ENCODE data around the gene RNF213. TPM values are rescaled to one million over a fixed set of nuclear protein-coding genes. Genes with fewer than 3 reads are reported as not detected.

The RNF213 gene
- total and polyA plus RNA-seq, 10 of the 15 experiments (the other 5 are each of a cell fraction or from before 2014, with no cell fraction given): 18.6 to 145 (median 65.8) TPM

GRCh38 chr17:80395402-80396151 is 134.9 kb downstream of the RNF213 start:
- in situ Hi-C loops (cut with MboI): no loop called here
- no peak overlapping the region for H3K9ac ChIP-seq (ENCODE audit: control insufficient read depth, insufficient read depth, low read length)
- SMC1A ChIA-PET (ENCODE audit: uncharacterized antibody, unreplicated experiment): interaction anchor here (0.6 kb wide), 1 partner anchor 89 kb away, joined by 4 read pairs; no protein-coding TSS in a partner anchor
- no peak for TF ChIP-seq ZNF592 (IDR thresholded peaks at IDR 0.05)
- no peak for TF ChIP-seq YY1 (IDR thresholded peaks at IDR 0.05; ENCODE audit: low read depth, low read length)
- no peak for TF ChIP-seq ZNF622 (IDR thresholded peaks at IDR 0.05)
- TF ChIP-seq ZNF217 (IDR thresholded peaks at IDR 0.05): no peak
- TF ChIP-seq TBL1XR1 (IDR thresholded peaks at IDR 0.05; ENCODE audit: low read depth, low read length): no peak
- TF ChIP-seq USF2 (IDR thresholded peaks at IDR 0.05; ENCODE audit: borderline replicate concordance, low read depth, low read length): no peak
- TF ChIP-seq REST (IDR thresholded peaks at IDR 0.05; ENCODE audit: low read depth, low read length): no peak
- TF ChIP-seq CEBPB (IDR thresholded peaks at IDR 0.05; ENCODE audit: borderline replicate concordance in 1 of 2, low read depth in 2 of 2, low read length in 2 of 2): no peak
- no peak for TF ChIP-seq SREBF1 (IDR thresholded peaks at IDR 0.05; ENCODE audit: low read length)
- TF ChIP-seq, protein P1, sequence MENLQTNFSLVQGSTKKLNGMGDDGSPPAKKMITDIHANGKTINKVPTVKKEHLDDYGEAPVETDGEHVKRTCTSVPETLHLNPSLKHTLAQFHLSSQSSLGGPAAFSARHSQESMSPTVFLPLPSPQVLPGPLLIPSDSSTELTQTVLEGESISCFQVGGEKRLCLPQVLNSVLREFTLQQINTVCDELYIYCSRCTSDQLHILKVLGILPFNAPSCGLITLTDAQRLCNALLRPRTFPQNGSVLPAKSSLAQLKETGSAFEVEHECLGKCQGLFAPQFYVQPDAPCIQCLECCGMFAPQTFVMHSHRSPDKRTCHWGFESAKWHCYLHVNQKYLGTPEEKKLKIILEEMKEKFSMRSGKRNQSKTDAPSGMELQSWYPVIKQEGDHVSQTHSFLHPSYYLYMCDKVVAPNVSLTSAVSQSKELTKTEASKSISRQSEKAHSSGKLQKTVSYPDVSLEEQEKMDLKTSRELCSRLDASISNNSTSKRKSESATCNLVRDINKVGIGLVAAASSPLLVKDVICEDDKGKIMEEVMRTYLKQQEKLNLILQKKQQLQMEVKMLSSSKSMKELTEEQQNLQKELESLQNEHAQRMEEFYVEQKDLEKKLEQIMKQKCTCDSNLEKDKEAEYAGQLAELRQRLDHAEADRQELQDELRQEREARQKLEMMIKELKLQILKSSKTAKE (IDR thresholded peaks at IDR 0.05; ENCODE audit: low read depth, poor library complexity, severe bottlenecking): no peak
- no peak for TF ChIP-seq SP1 (IDR thresholded peaks at IDR 0.05; ENCODE audit: low read depth, low read length)
- no peak for TF ChIP-seq DPF2 (IDR thresholded peaks at IDR 0.05)
- TF ChIP-seq BMI1 (IDR thresholded peaks at IDR 0.05; ENCODE audit: borderline replicate concordance): no peak

More at GRCh38 chr17:80395402-80396151, 134.9 kb downstream of the RNF213 start:
- Histone ChIP-seq H2AFZ (ENCODE audit: control insufficient read depth, low read depth, low read length) (no peak overlapping the region), H3K4me2 (ENCODE audit: control insufficient read depth, insufficient read depth) (no peak overlapping the region), H3K79me2 (ENCODE audit: control insufficient read depth, insufficient read depth, low read length) (no peaks in the 10 kb centered on the region), H3K4me1 (ENCODE audit: control insufficient read depth, insufficient read depth, low read length) (no peaks in the 10 kb centered on the region), H3K27ac (ENCODE audit: control insufficient read depth, insufficient read depth) (no peak overlapping the region), H3K36me3 (ENCODE audit: control insufficient read depth in 2 of 2, insufficient read depth in 2 of 2, low read length in 1 of 2) (peaks cover 10 to 41% of the 10 kb centered on the region in 2 experiments; a peak in 3 of 4 replicates), H3K9me3 (replicated peaks; ENCODE audit: control insufficient read depth, insufficient read depth, low read length) (no peaks in the 10 kb centered on the region), H4K20me1 (ENCODE audit: control insufficient read depth, insufficient read depth) (0 out of 2 replicates have a peak, but pooled peaks cover 3% of the 10 kb centered on the region), H3K27me3 (replicated peaks in 1 of 2; ENCODE audit: control insufficient read depth in 2 of 2, insufficient read depth in 2 of 2, low read length in 1 of 2) (no peaks in the 10 kb centered on the region), H3K4me3 (no peak overlapping the region)
- WGBS (ENCODE audit: insufficient coverage, insufficient replicate concordance, low lambda C conversion rate, missing lambda C conversion rate): 89% methylated on average over 11 of the region's 15 CpGs
- no TSS peak for BruUV-seq (replicated peaks)
- ATAC-seq (no peak), DNase-seq (ENCODE audit: low read depth, low spot score) (no peak), FAIRE-seq (no peak)
- ChIA-PET RAD21 (ENCODE audit: unreplicated experiment) (interaction anchor here (0.6 kb wide), 1 partner anchor 21 kb away, joined by 3 read pairs; no protein-coding TSS in a partner anchor), POLR2A (interaction anchor here (1.3 kb wide), 1 partner anchor 13 kb away, joined by 3 read pairs; no protein-coding TSS in a partner anchor), CTCF (no interaction called here)
- intact Hi-C loops (cut with micrococcal nuclease; ENCODE audit: unreplicated experiment): no loop called here

Measured in GM12878 (cell line).